Subcutaneous adipose tissue (tissue), 4 donors: ENCODE data around the gene HPCAL4. TPM values are rescaled to one million over a fixed set of nuclear protein-coding genes. Genes with fewer than 3 reads are reported as not detected.

Source experiments
- CTCF ChIP-seq: fragments of 450-650 bp; IDR thresholded peaks from one replicate; pipeline ENCODE4 v1.5.1; 2016; ENCODE audit warnings: low read depth, mild to moderate bottlenecking, control low read depth, antibody characterized with exemption, moderate library complexity
- total RNA-seq, 4 donors: library from RNA; depleted of rRNA; stranded (reverse); fragments of >200 nt; gene quantifications; one replicate each; pipeline ENCODE4 v1.1.0, GENCODE V29; 2016

Gene HPCAL4
- total RNA-seq, 4 donors from 2014 or later, result not detected

- TF ChIP-seq CTCF, result no peak
These were observed 37.8 kb upstream of the HPCAL4 start for GRCh38 chr1:39729030-39729429.

DNA sequence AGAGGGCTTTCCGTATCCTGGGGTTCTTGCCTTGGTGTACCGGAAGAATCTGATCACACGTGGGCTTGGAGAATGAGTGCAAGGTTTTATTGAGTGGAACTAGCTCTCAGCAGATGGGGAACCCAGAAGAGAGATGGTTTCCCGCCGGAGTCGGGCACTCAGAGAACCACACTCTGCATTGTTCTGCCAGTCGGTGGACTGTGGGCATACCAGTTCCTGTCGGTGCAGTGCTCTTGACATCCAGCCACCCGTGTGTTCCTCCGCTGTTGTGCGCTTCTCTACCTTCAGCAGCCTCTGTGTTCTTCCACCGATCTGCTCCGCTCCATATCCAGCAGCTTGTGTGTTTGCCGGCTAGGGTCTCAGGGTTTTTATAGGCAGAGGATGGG is 36.7 kb upstream of the HPCAL4 start:
- TF ChIP-seq CTCF, result no peak

DNA sequence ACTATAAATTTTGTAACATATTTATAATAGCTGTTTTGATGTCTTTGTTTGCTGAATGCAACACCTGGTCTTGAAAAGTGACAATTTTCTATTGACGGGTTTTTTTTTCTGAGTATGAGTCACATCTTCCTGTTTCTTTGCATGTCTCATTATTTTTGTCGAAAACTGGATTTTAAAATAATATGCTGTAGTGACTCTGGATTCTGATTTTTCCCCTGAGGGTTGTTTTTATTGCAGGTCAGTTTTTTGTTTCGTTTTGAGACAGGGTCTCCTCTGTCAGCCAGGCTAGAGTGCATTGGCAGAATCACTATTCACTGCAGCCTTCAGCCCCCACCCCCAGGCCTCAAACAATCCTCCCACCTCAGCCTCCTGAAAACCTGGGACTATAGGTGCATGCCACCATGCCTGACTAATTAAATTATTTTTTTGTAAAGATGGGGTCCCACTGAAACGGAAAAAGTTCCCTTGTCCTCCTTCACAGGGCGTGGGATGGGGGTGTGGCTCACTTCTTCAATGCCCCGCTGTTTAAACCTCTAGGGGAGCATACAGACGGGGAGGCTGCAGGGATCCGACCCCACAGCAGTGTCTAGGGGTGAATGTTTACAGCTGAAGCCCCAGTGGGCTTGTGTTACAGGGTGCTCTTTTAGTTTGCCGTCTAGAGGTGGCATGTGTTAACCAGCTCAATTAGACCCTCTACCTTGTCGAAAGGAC is 36.1 kb upstream of the HPCAL4 start:
- TF ChIP-seq CTCF, result no peak

DNA sequence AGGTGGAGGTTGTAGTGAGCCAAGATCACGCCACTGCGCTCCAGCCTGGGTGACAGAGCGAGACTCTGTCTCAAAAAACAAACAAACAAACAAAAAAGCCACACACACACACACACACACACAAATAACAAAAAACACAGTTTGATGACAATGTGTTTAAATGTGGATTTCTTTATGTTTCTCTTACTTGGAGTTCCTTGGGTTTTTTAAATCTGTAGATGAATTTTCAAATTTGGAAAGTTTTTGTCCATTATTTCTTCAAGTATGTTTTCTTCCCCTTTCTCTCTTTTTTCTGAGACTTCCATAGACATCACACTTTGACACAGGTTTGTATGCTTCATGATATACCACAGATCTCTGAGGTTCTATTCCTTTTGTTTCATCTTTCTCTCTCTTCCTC is 35.4 kb upstream of the HPCAL4 start:
- no peak for TF ChIP-seq CTCF

DNA sequence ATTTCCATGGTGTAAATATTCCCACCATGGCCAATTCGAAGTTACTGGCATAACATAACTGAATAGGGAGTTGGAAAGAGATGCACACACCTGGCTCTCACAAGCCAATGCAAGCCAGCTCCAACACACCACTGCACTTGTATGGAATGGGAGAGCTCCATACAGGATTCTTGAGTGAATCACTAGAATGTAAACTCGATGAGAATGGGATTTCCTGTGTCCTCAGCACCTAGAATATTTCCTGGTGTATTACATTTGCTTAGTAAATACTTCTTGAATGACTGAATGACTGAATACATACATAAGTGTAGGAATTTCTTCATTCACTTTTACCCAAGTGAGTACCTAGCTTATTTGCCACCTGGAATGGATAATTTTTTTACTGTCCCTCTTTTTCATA is 31.3 kb upstream of the HPCAL4 start:
- TF ChIP-seq CTCF, result no peak

GRCh38 chr1:39721664-39722063 is 30.4 kb upstream of the HPCAL4 start:
- TF ChIP-seq CTCF, result no peak

DNA sequence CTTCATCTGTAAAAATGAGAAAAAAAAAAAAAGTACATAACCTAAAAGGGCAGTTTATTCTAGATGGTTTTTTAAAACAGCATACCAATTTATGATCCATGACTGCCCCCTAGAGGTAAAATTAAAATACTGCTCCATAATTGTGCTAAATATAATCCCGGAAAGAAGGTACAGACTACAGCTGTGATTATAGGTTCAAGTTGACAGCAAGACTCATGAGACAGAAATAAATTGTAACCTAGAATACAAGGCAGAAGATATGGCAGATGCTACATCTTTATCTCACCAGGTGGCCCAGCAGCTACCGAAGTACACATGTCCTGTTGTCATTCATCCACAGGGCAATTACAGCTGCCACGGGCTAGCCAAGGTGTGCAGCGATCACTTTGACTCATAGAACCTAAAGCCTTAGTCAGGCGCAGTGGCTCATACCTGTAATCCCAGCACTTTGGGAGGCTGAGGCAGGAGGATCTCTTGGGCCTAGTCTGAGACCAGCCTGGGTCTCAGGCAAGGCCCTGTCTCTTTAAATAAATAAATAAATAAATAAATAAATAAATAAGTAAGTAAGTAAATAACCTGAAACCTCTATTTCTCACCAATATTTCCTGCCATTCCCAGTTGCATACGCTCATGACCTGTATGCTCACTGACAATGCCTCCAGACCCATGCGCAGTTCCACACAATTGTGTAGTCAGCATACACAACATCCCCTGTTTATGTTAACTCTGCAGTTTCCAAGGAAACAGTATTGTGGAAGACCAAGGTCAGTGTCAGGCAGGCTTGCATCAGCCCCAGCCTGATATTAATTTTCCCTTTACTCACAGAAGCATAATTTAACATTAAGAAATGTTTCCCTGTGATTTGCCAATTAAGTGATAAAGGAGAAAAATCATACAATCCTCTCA is 29.1 kb upstream of the HPCAL4 start:
- no peak for TF ChIP-seq CTCF
